MM.1S (cell line): ENCODE results near the gene RASA1.

Experiments
- EZH2 ChIP-seq: fragments of 300-600 bp; sonication (generic); optimal IDR thresholded peaks from 2 replicates; pipeline ENCODE3; 2017; ENCODE audit warnings: low read depth, mild to moderate bottlenecking, antibody characterized with exemption, low read length, mixed read lengths
- EZH2phosphoT487 ChIP-seq: fragments of 300-600 bp; sonication (generic); IDR thresholded peaks from 2 replicates; pipeline ENCODE4 v1.6.1; 2018; ENCODE audit warnings: antibody characterized with exemption, low read length
- TF ChIP-seq, protein P1 (sequence below): fragments of 300-600 bp; sonication (generic); IDR thresholded peaks from 2 replicates; pipeline ENCODE4 v1.5.1; 2016; ENCODE audit warnings: antibody characterized with exemption, low read length, mixed read lengths

DNA sequence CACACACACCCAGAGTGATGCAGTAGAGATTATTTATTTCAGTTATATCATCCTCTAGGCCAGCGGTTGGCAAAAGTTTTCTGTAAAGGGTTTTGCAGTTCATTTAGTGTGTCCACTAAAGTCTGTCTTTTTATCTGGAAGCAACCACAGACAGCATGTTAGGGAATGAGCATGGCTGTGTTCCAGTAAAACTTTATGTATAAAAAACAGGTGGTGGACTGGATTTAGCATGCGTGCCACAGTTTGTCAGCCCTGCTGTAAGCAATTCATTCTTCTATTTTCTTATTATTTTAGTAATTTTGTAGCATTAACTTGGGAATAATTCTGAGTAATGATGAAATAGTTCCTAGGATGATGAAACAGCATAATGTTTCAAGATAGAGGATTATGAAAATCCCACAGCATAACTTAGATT is 93.4 kb downstream of the RASA1 start:
- TF ChIP-seq EZH2phosphoT487: no peak
- TF ChIP-seq EZH2: no peak
- TF ChIP-seq, protein P1, sequence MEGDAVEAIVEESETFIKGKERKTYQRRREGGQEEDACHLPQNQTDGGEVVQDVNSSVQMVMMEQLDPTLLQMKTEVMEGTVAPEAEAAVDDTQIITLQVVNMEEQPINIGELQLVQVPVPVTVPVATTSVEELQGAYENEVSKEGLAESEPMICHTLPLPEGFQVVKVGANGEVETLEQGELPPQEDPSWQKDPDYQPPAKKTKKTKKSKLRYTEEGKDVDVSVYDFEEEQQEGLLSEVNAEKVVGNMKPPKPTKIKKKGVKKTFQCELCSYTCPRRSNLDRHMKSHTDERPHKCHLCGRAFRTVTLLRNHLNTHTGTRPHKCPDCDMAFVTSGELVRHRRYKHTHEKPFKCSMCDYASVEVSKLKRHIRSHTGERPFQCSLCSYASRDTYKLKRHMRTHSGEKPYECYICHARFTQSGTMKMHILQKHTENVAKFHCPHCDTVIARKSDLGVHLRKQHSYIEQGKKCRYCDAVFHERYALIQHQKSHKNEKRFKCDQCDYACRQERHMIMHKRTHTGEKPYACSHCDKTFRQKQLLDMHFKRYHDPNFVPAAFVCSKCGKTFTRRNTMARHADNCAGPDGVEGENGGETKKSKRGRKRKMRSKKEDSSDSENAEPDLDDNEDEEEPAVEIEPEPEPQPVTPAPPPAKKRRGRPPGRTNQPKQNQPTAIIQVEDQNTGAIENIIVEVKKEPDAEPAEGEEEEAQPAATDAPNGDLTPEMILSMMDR: no peak
